Smooth muscle cell (in vitro differentiated cells): ENCODE measurements around the gene SCN8A. TPM values are rescaled to one million over a fixed set of nuclear protein-coding genes. Genes with fewer than 3 reads are reported as not detected.
A peak's percentile ranks its signal among the peaks of the same experiment; 100 is the strongest.

Experiments
- DNase-seq: peaks from one replicate; lab custom pipeline; 2025; ENCODE audit not compliant: unreplicated experiment; lab: John Stamatoyannopoulos, UW
- H2AFZ ChIP-seq: fragments of 200-600 bp; sonication (generic); 2 replicates; pipeline ENCODE4 v1.6.0; 2016; ENCODE audit warnings: antibody characterized with exemption, low read depth, mild to moderate bottlenecking
- H3F3A ChIP-seq: fragments of 200-600 bp; sonication (generic); 2 replicates; pipeline ENCODE4 v1.6.0; 2017; ENCODE audit warnings: antibody characterized with exemption, low read depth
- H3K27ac ChIP-seq: fragments of 200-600 bp; sonication (generic); 2 replicates; pipeline ENCODE4 v1.5.1; 2016; ENCODE audit warnings: low read depth, mild to moderate bottlenecking
- H3K27me3 ChIP-seq: fragments of 200-600 bp; sonication (generic); 2 replicates; pipeline ENCODE4 v1.6.1; 2016; ENCODE audit warnings: low read depth, mild to moderate bottlenecking
- H3K36me3 ChIP-seq: fragments of 200-600 bp; sonication (generic); 2 replicates; pipeline ENCODE4 v1.5.1; 2016; ENCODE audit warnings: low read depth
- H3K4me1 ChIP-seq: fragments of 200-600 bp; sonication (generic); 2 replicates; pipeline ENCODE4 v1.5.1; 2016; ENCODE audit warnings: low read depth
- H3K4me2 ChIP-seq: fragments of 200-600 bp; sonication (generic); 2 replicates; pipeline ENCODE4 v1.6.0; 2016; ENCODE audit warnings: mild to moderate bottlenecking
- H3K4me3 ChIP-seq: fragments of 200-600 bp; sonication (generic); 2 replicates; pipeline ENCODE4 v1.5.1; 2016; ENCODE audit warnings: mild to moderate bottlenecking
- H3K79me2 ChIP-seq: fragments of 200-600 bp; sonication (generic); 2 replicates; pipeline ENCODE4 v1.6.0; 2016; ENCODE audit warnings: low read depth, mild to moderate bottlenecking
- H3K9ac ChIP-seq: fragments of 200-600 bp; sonication (generic); 2 replicates; pipeline ENCODE4 v1.6.0; 2016; ENCODE audit warnings: low read depth
- H3K9me3 ChIP-seq: fragments of 200-600 bp; sonication (generic); replicated peaks from 2 replicates; pipeline ENCODE4 v1.5.1; 2016; ENCODE audit warnings: low read depth
- H4K20me1 ChIP-seq: fragments of 200-600 bp; sonication (generic); 2 replicates; pipeline ENCODE4 v1.6.0; 2016; ENCODE audit warnings: low read depth
- CTCF ChIP-seq: fragments of 200-600 bp; sonication (generic); IDR thresholded peaks from 2 replicates; pipeline ENCODE4 v1.5.1; 2017; ENCODE audit warnings: borderline replicate concordance, mild to moderate bottlenecking, antibody characterized with exemption; ENCODE audit not compliant: insufficient read depth, poor library complexity, severe bottlenecking
- WGBS: methylation state at CpG from one replicate; pipeline ENCODE4 v1.1.7; 2016; ENCODE audit warnings: low lambda C conversion rate; 5-methylcytosine and 5-hydroxymethylcytosine counted together
- polyA plus RNA-seq: library from polyadenylated mRNA; unstranded; fragments of >200 nt; fragmentation: Nextera tagmentation; extraction: Ambion mirVana; gene quantifications from 2 replicates; pipeline ENCODE4 v1.2.1, GENCODE V29; 2016
- total RNA-seq: library from RNA; depleted of rRNA; stranded (reverse); fragments of >200 nt; gene quantifications from 2 replicates; pipeline ENCODE4 v1.2.3, GENCODE V29; 2014

The SCN8A gene
- total and polyA plus RNA-seq, 2 experiments from 2014 or later: 0.38 to 4.5 TPM

- H3K4me3 ChIP-seq: no peak overlapping the region
- no peak overlapping the region for H2AFZ ChIP-seq
- H3K79me2 ChIP-seq: no peaks in the 10 kb centered on the region
- H3F3A ChIP-seq: peaks cover 18% of the 10 kb centered on the region
- no peaks in the 10 kb centered on the region for H3K9me3 ChIP-seq
- WGBS: 24% methylated on average over 5 of the region's 5 CpGs
- no peak overlapping the region for H3K4me2 ChIP-seq
- H3K27me3 ChIP-seq: peaks cover 5% of the 10 kb centered on the region
- peaks cover 18% of the 10 kb centered on the region for H4K20me1 ChIP-seq
- no peak overlapping the region for H3K27ac ChIP-seq
- H3K9ac ChIP-seq: no peak overlapping the region
- peaks cover 5% of the 10 kb centered on the region for H3K4me1 ChIP-seq
- TF ChIP-seq CTCF: no peak
- no peak for DNase-seq
- H3K36me3 ChIP-seq: no peaks in the 10 kb centered on the region
These were observed 2.0 kb upstream of the SCN8A start for GRCh38 chr12:51589060-51589459.

DNA sequence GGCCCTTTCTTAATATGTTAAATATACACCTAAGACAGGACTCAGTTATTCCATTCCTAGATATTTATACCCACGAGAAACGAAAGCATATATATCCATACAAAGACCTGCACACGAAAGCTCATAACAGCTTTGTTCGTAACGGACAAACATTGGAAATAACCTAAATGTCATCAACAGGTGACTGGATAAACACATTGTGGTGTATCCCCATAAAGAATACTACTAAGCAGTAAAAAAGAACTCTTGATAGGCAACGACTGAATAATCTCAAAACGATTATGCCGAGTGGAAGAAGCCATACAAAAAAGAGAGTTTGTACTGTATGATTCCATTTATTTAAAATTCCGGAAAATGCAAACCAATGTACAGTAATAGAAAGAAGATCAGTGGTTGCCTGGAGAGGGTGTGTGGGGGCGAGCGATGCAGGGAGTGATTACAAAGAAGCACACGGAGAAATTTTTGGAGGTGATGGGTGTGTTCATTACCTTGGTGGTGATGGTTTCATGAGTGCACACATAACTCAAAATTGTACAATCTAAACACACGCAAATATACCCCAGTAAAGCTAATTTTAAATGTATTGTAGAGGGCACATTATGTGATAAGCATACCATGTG, 1.4 kb upstream of the SCN8A start:
- Histone ChIP-seq H3K27me3 (peaks cover 5% of the 10 kb centered on the region), H3K9me3 (no peaks in the 10 kb centered on the region), H3K9ac (no peak overlapping the region), H3K36me3 (no peaks in the 10 kb centered on the region), H3K79me2 (no peaks in the 10 kb centered on the region), H2AFZ (no peak overlapping the region), H4K20me1 (peaks cover 24% of the 10 kb centered on the region), H3K27ac (no peak overlapping the region), H3K4me1 (peaks cover 5% of the 10 kb centered on the region), H3K4me2 (no peak overlapping the region), H3K4me3 (no peak overlapping the region), H3F3A (peaks cover 18% of the 10 kb centered on the region)
- 83% methylated on average over 13 of the region's 13 CpGs for WGBS
- TF ChIP-seq CTCF: no peak
- DNase-seq: no peak

- Histone ChIP-seq H4K20me1 (peaks cover 32% of the 10 kb centered on the region), H3K4me1 (peaks cover 5% of the 10 kb centered on the region), H3K4me3 (peak overlapping the region; percentile 51), H3K9me3 (no peaks in the 10 kb centered on the region), H2AFZ (peak overlapping the region; percentile 55), H3K4me2 (peak overlapping the region; percentile 86), H3K27me3 (peaks cover 5% of the 10 kb centered on the region), H3K36me3 (no peaks in the 10 kb centered on the region), H3F3A (peaks cover 18% of the 10 kb centered on the region), H3K79me2 (no peaks in the 10 kb centered on the region), H3K9ac (no peak overlapping the region), H3K27ac (no peak overlapping the region)
- 7% methylated on average over 49 of the region's 67 CpGs for WGBS
- peak; percentile 40 for TF ChIP-seq CTCF
- peak; percentile 28 for DNase-seq
These were observed 552 bp upstream of the SCN8A start for GRCh38 chr12:51590347-51591015.
